Measurements from ENCODE around the gene SLC16A9. TPM values are rescaled to one million over a fixed set of nuclear protein-coding genes. Genes with fewer than 3 reads are reported as not detected.
"Not testable (repeated sequence)": the region's sequence is repeated elsewhere in the genome, so short reads cannot be mapped to it uniquely, and the experiment has no call there.

SLC16A9 gene
- total RNA-seq, 3 donors from 2014 or later = 0.76 to 1.3 (median 1.1) TPM

- ATAC-seq; H3K27me3 Mint-ChIP-seq (ENCODE audit: low read depth); H3K4me1 Mint-ChIP-seq (ENCODE audit: low read depth); H3K4me3 Mint-ChIP-seq; H3K36me3 Mint-ChIP-seq (ENCODE audit: insufficient read depth); DNase-seq: not testable (repeated sequence)
- peaks cover 18% of the 10 kb centered on the region for H3K9me3 Mint-ChIP-seq
These were observed 68.0 kb downstream of the SLC16A9 start for GRCh38 chr10:59641688-59642087.

GRCh38 chr10:59635502-59636290, 74.0 kb downstream of the SLC16A9 start:
- Mint-ChIP-seq H3K9me3 (no peaks in the 10 kb centered on the region), H3K4me3 (no peak overlapping the region), H3K36me3 (ENCODE audit: insufficient read depth) (no peaks in the 10 kb centered on the region), H3K27me3 (ENCODE audit: low read depth) (peaks cover 5% of the 10 kb centered on the region), H3K4me1 (ENCODE audit: low read depth) (no peaks in the 10 kb centered on the region)
- DNase-seq (no peak), ATAC-seq (no peak)

GRCh38 chr10:59634102-59634501, 75.5 kb downstream of the SLC16A9 start:
- Mint-ChIP-seq H3K36me3 (ENCODE audit: insufficient read depth) (no peaks in the 10 kb centered on the region), H3K27me3 (ENCODE audit: low read depth) (peaks cover 7% of the 10 kb centered on the region), H3K4me1 (ENCODE audit: low read depth) (no peaks in the 10 kb centered on the region), H3K4me3 (no peak overlapping the region), H3K9me3 (no peaks in the 10 kb centered on the region)
- DNase-seq = no peak
- ATAC-seq = no peak

- Mint-ChIP-seq H3K27me3 (ENCODE audit: low read depth) (peaks cover 7% of the 10 kb centered on the region), H3K4me3 (no peak overlapping the region), H3K36me3 (ENCODE audit: insufficient read depth) (no peaks in the 10 kb centered on the region), H3K4me1 (ENCODE audit: low read depth) (no peaks in the 10 kb centered on the region), H3K9me3 (no peaks in the 10 kb centered on the region)
- DNase-seq (no peak), ATAC-seq (no peak)
These were observed 76.6 kb downstream of the SLC16A9 start for GRCh38 chr10:59633063-59633462.

GRCh38 chr10:59631882-59632807, 77.5 kb downstream of the SLC16A9 start:
- ATAC-seq (no peak), DNase-seq (no peak)
- Mint-ChIP-seq H3K9me3 (no peaks in the 10 kb centered on the region), H3K4me1 (ENCODE audit: low read depth) (no peaks in the 10 kb centered on the region), H3K27me3 (ENCODE audit: low read depth) (peaks cover 7% of the 10 kb centered on the region), H3K36me3 (ENCODE audit: insufficient read depth) (no peaks in the 10 kb centered on the region), H3K4me3 (no peak overlapping the region)

GRCh38 chr10:59631237-59631636, 78.4 kb downstream of the SLC16A9 start:
- Mint-ChIP-seq H3K9me3 (no peaks in the 10 kb centered on the region), H3K4me1 (ENCODE audit: low read depth) (no peaks in the 10 kb centered on the region), H3K36me3 (ENCODE audit: insufficient read depth) (no peaks in the 10 kb centered on the region), H3K27me3 (ENCODE audit: low read depth) (peaks cover 7% of the 10 kb centered on the region), H3K4me3 (no peak overlapping the region)
- no peak for DNase-seq
- no peak for ATAC-seq

- no peaks in the 10 kb centered on the region for H3K9me3 Mint-ChIP-seq
- H3K4me3 Mint-ChIP-seq = no peak overlapping the region
- H3K4me1 Mint-ChIP-seq (ENCODE audit: low read depth) = peaks cover 2% of the 10 kb centered on the region
- peaks cover 4% of the 10 kb centered on the region for H3K27me3 Mint-ChIP-seq (ENCODE audit: low read depth)
- DNase-seq (no peak), ATAC-seq (no peak)
- H3K36me3 Mint-ChIP-seq (ENCODE audit: insufficient read depth) = no peaks in the 10 kb centered on the region
These were observed 80.7 kb downstream of the SLC16A9 start for GRCh38 chr10:59628965-59629364.

GRCh38 chr10:59628456-59628855, 81.2 kb downstream of the SLC16A9 start:
- H3K27me3 Mint-ChIP-seq (ENCODE audit: low read depth) = peaks cover 4% of the 10 kb centered on the region
- no peaks in the 10 kb centered on the region for H3K9me3 Mint-ChIP-seq
- no peak overlapping the region for H3K4me3 Mint-ChIP-seq
- no peak for ATAC-seq
- DNase-seq = no peak
- no peaks in the 10 kb centered on the region for H3K36me3 Mint-ChIP-seq (ENCODE audit: insufficient read depth)
- H3K4me1 Mint-ChIP-seq (ENCODE audit: low read depth) = peaks cover 2% of the 10 kb centered on the region

GRCh38 chr10:59627366-59628018, 82.2 kb downstream of the SLC16A9 start:
- Mint-ChIP-seq H3K4me1 (ENCODE audit: low read depth) (peaks cover 2% of the 10 kb centered on the region), H3K4me3 (no peak overlapping the region), H3K9me3 (no peaks in the 10 kb centered on the region), H3K27me3 (ENCODE audit: low read depth) (peaks cover 7% of the 10 kb centered on the region), H3K36me3 (ENCODE audit: insufficient read depth) (no peaks in the 10 kb centered on the region)
- DNase-seq (no peak), ATAC-seq (no peak)

- no peaks in the 10 kb centered on the region for H3K9me3 Mint-ChIP-seq
- no peak for ATAC-seq
These were observed 83.2 kb downstream of the SLC16A9 start for GRCh38 chr10:59626523-59626869.

GRCh38 chr10:59625721-59626522, 83.7 kb downstream of the SLC16A9 start:
- peaks cover 2% of the 10 kb centered on the region for H3K4me1 Mint-ChIP-seq (ENCODE audit: low read depth)
- DNase-seq (peak; percentile 21), ATAC-seq (peak; percentile 83 to 86)
- H3K9me3 Mint-ChIP-seq = no peaks in the 10 kb centered on the region
- H3K36me3 Mint-ChIP-seq (ENCODE audit: insufficient read depth) = no peaks in the 10 kb centered on the region
- peaks cover 5% of the 10 kb centered on the region for H3K27me3 Mint-ChIP-seq (ENCODE audit: low read depth)
- H3K4me3 Mint-ChIP-seq = no peak overlapping the region

More at GRCh38 chr10:59626523-59626869, 83.2 kb downstream of the SLC16A9 start:
- no peak overlapping the region for H3K4me3 Mint-ChIP-seq
- DNase-seq = no peak
- H3K36me3 Mint-ChIP-seq (ENCODE audit: insufficient read depth) = no peaks in the 10 kb centered on the region
- peaks cover 7% of the 10 kb centered on the region for H3K27me3 Mint-ChIP-seq (ENCODE audit: low read depth)
- peaks cover 2% of the 10 kb centered on the region for H3K4me1 Mint-ChIP-seq (ENCODE audit: low read depth)

- Mint-ChIP-seq H3K4me1 (ENCODE audit: low read depth) (peaks cover 2% of the 10 kb centered on the region), H3K4me3 (no peak overlapping the region), H3K36me3 (ENCODE audit: insufficient read depth) (no peaks in the 10 kb centered on the region), H3K27me3 (ENCODE audit: low read depth) (peaks cover 8% of the 10 kb centered on the region), H3K9me3 (no peaks in the 10 kb centered on the region)
- no peak for DNase-seq
- no peak for ATAC-seq
These were observed 84.7 kb downstream of the SLC16A9 start for GRCh38 chr10:59624951-59625350.

- Mint-ChIP-seq H3K27me3 (ENCODE audit: low read depth) (peaks cover 6% of the 10 kb centered on the region), H3K4me1 (ENCODE audit: low read depth) (peaks cover 2% of the 10 kb centered on the region), H3K9me3 (no peaks in the 10 kb centered on the region), H3K36me3 (ENCODE audit: insufficient read depth) (no peaks in the 10 kb centered on the region), H3K4me3 (no peak overlapping the region)
- ATAC-seq = no peak
- no peak for DNase-seq
These were observed 85.5 kb downstream of the SLC16A9 start for GRCh38 chr10:59624136-59624535.

Measured in activated T-cell treated with anti-CD3 and anti-CD28 coated beads, Interleukin-2, amount 50 U/mL, for 4 hours (primary cell).